ENCODE measurements around the gene TM6SF1.
"Not testable (repeated sequence)": the region's sequence is repeated elsewhere in the genome, so short reads cannot be mapped to it uniquely, and the experiment has no call there.

TM6SF1 gene

DNA sequence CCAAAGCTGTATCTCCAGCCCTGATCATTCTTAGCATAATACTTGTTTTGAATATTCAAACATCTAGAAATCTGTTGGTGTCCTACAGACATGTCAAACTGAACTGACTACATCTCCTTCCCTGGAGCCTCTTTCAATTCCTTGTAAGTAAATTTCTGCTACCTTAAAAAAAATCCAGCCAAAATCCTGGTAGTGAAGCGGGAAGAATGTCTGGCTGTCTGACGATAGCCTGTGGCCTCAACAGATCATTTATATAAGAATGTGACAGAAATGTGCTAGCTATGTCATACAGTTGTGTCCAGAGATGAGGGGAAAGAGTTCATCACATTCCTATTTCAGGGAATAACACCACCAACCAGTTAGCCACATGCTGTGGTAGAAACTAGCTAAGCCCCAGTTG is 18.6 kb upstream of the TM6SF1 start:
- no peak for DNase-seq (ENCODE audit: low read depth in 2 of 2)

DNA sequence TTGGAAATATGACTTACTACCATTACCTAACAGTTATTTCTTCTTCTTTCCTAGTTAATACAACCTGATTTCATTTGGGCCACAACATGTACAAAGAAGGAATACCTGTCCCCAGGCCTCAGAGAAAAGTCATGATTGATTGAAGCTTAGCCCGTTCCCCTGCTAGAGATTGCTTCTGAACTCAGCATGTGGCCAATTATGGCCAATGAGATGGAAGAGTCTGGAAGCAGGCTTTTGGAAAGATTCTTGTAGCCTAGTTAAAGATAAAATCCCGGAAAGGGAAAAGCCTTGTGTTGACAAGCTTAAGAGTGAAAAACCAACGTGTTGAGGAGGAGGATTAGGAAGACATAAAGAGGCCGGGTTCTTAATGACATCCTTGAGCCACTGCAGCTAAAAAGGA is 17.0 kb upstream of the TM6SF1 start:
- DNase-seq (ENCODE audit: low read depth in 2 of 2), result no peak

DNA sequence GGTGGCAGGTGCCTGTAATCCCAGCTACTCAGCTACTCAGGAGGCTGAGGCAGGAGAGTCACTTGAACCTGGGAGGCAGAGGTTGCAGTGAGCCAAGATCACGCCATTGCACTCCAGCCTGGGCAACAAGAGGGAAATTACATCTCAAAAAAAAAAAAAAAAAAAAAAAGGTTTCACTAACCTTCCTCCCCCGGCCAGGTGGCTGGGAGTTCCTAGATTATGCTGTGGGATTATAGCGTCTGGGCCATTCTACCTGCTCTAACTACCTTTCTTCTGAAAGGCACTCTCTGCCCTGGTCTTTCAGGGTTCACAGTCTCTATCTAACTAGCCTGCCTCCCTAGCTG is 15.5 kb upstream of the TM6SF1 start:
- DNase-seq (ENCODE audit: low read depth in 2 of 2), result not testable (repeated sequence)

DNA sequence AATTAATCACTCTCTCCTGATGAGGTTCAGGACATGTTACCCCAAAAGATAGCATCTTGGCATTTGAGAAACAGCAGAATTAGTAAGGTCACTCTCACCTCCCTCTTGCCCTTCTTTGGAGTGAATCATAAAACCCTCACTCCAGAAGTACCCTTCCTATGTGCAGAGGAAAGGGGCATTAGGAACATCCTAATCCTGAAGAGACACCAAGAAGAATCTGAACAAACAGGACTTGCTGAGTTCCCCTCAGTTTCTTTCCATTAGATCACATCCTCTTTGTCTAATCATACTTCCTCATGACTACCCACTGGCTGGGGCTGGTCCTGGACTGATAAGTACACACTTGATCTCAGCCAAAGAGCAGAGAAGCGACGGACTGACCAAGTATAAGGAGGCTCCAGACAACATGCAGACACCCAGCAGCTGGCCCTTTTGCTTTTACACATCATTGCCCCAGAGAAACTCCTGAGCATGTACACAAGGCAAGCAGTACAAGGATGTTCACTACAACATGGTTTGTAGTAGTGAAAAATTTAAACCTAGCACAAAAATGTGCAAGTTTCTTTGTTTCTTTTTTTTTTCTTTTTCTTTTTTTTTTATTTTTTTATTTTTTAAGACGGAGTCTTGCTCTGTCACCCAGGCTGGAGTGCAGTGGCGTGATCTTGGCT is 15.0 kb upstream of the TM6SF1 start:
- no peak for DNase-seq (ENCODE audit: low read depth in 2 of 2)

DNA sequence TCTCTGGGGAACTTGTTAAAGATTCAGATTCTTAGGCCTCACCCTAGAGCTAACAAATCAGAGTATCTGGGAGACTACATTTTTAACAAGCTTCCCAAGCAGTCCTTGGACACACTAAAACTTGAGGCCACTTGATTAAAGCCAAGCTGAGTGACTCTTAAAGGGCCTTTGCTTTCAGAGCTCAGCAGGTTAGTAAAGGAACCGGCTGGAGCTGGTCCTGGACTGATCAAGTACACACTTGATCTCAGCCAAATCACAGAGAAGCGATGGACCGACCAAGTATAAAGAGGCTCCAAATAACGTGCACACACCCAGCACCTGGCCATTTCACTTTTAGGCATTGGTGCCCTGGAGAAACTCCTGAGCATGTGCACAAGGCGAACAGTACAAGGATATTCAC is 12.9 kb upstream of the TM6SF1 start:
- DNase-seq (ENCODE audit: low read depth in 2 of 2), result no peak

DNA sequence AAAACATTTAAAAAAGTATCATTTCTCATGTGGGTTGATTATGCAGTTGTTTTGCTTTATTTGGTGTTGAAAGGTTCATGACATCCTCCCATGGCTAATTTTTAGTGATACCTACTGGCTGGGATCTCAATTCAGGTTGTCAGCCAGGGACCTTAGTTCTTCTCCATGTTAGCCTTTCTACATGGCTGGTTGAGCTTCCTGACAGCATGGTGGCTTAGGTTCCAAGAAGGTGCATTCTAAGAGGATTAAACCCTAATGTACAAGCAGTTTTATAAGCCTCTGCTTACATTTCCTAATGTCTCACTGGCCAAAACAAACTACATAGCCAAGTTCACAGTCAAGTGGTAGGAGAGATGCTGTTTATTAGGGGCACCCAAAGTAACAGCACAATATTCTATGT is 9.4 kb upstream of the TM6SF1 start:
- DNase-seq (ENCODE audit: low read depth in 2 of 2), result no peak

DNA sequence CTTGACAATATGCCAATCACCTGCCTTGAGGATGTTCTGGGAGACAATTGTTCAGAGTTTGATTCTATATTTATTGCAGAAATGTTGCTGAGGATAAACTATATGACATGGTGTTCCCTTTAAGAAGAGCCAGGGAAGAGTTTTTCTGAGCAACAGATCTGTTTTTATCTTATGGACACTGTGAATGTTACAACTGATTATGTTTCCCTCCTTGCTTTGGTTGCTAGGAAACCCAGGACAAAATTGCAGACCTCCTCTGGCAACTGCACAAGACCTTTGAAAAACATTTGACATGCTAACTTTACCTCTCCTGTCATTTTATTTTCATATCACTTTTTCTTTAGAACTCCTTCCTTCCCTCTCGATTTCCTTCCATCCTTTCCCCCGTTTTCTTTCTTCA is 8.2 kb upstream of the TM6SF1 start:
- no peak for DNase-seq (ENCODE audit: low read depth in 2 of 2)

DNA sequence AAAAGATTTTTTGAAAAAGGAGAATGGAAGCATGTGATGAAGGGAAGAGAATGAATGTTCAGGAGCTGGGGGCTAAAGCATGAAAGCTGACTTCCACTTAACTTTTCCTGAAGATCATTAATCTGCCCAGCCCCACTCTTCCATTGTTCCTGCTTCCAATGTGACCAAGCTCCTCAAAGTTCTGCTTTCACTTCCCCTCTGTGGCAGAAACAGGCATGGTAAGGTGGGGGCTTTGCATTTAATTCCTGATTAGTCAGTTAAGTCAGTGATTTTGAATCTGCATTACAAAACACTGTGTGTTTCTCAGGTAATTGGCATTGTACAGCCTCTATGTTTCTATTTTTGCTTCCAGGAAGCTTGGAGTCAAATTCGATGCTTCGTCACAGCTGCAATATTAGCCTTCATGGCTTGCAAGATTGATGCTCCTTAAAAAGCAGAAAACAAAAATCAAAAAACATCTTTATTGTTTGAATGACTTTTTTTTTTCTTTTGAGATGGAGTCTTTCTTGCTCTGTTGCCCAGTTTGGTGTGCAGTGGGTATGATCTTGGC is 7.3 kb upstream of the TM6SF1 start:
- DNase-seq (ENCODE audit: low read depth in 2 of 2), result no peak

DNA sequence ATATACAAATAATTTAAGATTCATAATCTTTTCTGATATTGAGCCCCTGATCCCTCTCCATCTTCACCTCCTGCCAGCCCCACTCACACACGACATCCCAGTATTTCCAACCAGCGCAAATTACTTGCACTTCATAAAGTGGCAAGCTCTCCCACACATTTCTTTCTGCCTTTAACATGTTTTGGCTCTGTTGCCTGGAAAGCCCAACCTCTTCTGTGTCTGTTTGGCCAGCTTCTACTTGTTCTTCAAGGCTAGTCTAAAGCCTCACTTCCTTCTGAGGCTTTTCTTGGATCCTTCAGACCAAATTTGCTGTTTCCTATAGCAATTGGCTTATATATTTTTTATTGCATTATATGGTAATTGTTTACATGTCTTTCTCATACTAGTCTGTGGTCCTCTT is 5.1 kb upstream of the TM6SF1 start:
- no peak for DNase-seq (ENCODE audit: low read depth in 2 of 2)

DNA sequence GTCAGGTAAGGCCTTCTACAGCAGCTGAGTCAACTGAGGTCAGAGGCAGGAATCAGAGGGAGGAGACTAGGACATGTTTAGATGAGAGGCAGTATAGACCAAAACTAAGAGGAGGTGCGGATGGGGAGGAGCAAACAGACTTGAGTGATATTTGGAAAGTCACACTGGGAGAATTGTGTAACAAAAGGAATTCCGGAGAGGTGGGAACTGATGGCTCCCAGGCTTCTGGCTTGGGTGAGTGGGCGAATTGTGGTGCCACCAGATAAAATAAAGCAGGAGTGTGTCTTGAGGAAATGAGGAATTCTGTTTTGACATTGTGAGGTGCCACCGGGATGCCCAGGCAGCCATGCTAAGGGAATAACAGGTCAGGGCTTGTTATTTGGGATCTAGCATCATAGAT is 3.3 kb upstream of the TM6SF1 start:
- DNase-seq (ENCODE audit: low read depth in 2 of 2), result no peak

DNA sequence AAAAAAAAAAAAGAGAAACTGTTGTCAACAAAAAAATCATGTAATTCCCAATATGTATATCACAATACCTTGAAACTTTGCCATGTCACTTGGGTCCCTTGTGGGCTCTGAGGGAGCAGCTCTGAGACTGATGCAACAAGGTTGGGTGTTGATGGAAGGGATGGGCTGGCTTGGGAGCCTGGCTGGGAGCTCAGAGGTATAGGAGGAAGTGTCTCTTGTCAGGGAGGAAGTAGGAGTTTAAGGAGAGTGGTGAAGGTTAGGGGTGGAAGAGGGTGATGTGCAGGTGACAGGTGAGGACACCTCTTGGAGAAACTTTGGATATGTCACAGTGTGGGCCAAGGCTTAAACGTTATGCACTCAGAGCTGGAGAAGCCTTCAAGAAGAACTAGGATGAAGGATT is 2.0 kb upstream of the TM6SF1 start:
- DNase-seq (ENCODE audit: low read depth in 2 of 2), result no peak

DNA sequence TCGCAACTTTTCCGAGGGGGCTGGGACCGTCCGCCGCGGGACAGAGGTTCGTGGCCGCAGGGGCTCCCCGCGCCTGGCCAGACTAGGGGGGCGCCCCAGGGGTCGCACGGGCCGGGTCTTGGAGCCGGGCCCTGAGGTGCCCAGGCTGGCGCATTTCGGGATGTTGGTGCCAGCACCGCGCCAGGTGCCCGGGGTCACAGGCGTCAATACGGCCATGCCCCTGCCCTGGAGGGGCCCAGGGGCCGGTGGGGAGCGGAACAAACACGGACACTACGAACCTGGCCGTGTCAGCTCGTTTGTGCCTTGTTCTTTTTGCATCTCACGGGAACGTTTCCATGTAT is 366 bp downstream of the TM6SF1 start:
- no peak for DNase-seq (ENCODE audit: low read depth in 2 of 2)

DNA sequence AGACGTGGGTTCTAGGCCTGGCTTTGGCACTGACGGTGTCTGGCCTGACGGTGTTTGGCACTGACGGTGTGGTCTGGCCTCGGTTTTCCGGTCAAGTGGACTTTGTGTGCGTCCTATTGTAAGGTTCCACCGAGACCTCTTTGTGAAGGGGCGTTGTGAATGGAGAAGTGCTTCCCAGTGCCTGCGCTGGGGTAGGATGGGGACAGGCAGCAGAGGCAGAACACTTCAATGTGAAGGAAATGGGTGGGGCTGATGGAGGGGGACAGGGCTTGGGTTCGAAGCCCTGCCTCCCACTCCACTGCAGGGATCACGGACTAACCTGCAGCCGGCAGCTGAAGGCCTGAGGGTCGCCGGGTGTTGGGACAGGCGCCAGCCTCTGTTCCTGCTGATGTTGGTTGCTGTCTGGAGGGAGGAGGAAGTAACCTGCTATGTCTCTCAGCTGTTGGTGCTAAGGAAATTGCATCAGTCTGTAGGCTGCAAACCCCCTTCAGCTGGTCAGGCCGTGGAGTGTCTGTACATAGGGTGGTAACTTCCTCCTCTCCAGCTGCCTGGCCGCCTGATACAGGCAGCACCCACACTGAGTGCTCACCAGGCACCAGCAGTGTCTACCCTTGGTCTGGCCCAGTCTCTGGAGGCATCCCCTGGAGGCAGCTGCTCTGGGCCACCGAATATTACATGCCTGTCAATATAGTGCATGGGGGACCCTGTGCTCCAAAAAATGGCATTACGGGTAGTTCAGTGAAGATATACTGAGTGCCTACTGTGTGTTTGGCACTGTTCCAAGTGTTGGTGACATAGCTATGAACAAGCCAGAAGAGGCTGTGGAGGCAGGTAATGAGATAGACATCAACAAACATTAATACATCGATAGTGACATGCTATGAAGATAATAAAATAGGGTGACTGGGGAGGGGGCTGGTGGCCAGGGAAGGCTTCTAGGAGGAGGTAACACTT is 1.1 kb downstream of the TM6SF1 start:
- DNase-seq (ENCODE audit: low read depth in 2 of 2), result no peak

DNA sequence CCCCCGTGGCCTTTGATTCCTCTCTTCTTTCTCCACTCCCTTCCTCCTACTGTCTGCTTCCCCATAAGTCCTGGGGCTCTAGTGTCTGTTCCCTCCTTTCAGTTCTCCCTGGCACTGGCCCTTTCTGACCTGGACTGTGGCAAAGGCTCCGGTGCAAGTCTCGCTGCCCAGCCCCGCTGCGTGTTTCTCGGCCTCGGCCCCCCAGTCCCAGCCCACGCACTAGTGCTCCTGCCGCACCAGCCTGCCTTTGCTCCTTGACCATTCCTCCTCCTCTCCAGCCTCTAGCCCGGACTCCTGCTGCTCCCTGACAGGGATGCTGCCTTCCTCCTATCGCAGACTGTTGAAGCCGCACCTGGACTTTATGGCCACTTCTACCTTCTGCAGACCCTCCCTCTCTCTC is 2.1 kb downstream of the TM6SF1 start:
- no peak for DNase-seq (ENCODE audit: low read depth in 2 of 2)

DNA sequence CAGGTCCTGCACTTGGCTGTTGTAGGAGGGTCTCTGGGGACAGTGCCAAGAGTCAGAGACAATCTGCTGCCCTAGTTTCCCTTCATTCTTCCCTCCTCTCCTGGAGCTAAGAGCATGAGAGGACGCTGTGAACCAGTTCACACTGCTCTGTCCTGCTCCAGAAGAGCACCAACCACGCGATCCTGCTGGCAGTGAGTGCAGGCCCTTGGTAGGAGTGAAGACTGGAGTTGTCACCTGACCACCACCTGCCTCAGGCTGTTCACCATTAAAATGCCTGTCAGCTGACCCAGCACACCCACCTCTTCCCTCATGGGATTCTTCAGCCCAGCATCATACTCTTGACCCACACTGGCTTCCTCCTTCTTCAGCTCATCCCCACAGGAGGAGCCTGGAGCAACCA is 2.9 kb downstream of the TM6SF1 start:
- DNase-seq (ENCODE audit: low read depth in 2 of 2), result no peak

DNA sequence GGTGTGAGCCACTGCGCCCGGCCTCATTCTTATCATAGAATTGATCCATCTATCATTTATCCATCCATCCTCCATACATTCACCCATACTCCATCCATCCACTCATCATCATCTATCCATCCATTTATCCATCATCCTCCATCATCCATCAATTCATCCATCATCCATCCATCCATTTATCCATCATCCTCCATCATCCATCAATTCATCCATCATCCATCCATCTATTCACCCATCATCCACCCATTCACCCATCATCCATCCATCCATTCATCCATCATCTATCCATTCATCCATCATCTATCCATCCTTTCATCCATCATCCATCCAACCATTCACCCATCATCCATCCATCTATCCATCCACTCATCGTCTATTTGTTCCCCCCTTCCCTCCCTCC is 3.7 kb downstream of the TM6SF1 start:
- DNase-seq (ENCODE audit: low read depth in 2 of 2), result no peak

DNA sequence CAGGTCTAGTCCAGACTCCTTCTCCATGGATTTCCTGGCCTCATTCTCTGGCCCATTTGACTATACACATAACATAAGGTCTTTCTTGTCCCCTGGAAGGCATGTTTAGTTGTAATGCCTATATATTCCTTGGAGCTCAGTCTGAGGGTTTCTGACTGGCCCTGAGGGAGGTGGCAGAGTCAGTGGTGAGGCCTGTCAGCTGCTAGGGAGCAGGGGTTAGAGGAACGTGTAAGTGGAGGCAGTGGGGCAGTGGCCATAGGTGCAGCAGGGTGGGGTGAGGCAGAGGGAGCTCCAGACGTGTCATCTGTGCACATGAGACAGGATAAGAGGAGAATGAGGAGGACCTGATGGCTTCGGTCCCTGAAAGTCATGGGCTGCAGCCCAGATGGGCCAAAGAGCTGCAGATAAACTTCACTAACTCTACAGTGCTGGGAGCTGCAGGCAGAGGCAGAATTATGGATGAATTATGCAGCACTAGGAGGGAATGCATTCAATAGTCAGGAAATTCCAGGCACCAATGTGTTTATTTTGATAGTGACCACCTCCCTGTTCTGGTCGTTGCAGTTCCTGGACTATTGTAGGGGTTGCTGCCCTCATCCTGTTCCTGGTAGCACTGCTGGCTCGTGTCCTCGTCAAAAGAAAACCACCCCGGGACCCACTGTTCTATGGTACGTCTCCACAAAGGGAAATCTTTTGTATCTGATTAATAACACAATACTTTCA is 4.9 kb downstream of the TM6SF1 start:
- no peak for DNase-seq (ENCODE audit: low read depth in 2 of 2)

DNA sequence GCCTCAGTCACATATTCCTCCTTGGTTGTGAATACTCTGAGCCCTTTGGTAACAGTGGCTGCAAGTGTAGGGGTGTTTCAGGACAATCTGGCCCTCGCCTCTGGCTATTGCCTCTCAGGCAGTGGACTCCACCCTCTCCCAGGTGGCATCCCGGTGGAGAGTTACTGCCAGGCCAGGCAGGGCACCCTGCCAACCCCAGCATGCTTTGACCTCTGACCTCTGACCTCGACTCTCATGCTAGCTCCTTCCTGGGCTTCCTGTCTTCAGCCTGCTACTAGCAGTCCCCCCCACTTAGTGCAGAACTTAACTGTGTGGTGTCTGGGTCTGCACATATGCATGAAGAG is 5.5 kb downstream of the TM6SF1 start:
- DNase-seq (ENCODE audit: low read depth in 2 of 2), result no peak

DNA sequence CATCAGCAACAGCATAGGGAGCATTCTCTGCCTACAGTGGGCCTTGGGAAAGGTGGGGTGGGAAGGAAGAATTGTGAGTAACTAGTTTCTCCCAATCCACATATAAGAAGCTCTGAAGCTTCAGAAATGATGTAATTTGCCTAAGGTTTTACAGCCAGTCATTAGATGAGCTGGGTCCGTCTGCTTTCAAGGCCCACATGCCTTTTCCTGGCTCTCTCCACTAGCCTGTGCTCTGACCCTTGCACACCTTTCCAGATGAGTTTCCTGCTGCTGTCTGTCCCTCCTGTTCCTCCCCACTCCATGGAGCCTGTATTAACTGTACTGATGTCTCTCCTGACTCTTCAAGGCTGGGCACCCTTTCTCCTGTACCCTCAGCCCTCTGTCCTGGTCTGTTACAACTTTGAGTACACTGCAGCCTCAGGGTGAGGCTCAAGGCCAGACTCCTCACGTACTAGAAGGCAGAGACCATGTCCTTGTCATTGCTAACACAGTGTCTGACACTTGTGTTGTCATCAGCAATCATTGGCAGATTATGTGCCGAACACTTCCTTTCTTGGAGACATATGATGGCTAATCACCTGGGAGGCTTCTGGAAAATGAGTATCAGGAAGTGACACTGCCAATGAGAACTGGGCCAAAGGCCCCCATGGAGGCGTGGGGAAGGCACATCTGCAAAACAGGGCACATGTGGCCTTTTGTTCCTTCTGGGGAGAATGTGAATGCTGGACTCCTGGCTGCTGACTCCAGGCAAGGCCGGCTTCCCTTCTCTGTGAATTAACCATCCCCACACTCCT is 6.6 kb downstream of the TM6SF1 start:
- DNase-seq (ENCODE audit: low read depth in 2 of 2), result no peak

DNA sequence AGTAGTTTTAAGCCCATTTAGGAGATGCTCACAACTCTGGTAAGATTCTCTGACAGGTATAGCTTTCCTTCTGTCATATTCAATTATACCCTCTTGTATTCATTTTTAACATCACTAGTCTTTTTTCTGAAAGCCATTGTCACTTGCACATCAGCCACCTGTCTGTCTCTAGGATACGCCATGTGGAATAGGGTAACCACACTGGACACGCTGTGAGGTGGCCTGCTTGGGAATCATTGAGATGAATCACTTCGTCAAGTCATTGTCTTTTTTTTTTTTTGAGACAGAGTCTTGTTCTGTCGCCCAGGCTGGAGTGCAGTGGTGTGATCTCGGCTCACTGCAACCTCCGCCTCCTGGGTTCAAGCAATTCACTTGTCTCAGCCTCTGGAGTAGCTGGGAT is 7.4 kb downstream of the TM6SF1 start:
- no peak for DNase-seq (ENCODE audit: low read depth in 2 of 2)

DNA sequence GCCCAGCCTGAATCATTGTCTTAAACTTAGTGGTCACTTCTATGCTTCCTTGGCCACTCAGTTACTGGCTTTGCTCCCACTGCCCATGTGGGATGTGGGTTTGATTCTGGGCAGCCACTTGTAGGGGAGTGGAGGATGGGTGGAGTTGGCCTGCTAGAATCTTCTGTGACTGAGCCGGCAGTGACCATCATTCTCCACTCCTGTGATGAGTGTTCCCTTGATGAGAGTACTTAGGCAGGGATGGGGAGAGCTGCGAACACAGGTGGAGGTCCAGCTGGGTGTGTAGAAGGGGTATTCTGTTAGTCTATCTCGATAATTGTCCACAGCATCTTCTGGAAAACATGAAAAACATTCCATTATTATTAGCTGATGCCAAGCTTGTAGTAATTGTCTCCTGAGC is 8.0 kb downstream of the TM6SF1 start:
- DNase-seq (ENCODE audit: low read depth in 2 of 2), result no peak

Measured in stimulated activated CD4-positive, alpha-beta T cell treated with anti-CD3 and anti-CD28 coated beads, Interleukin-15, amount 100 ng/mL, for 48 hours (primary cell).